HG03558 (cell line): ENCODE data around the gene RFK.
A peak's percentile ranks its signal among the peaks of the same experiment; 100 is the strongest.

ENCODE experiments used
- ATAC-seq: cut with Tn5 transposase; IDR thresholded peaks from one replicate; pipeline ENCODE4 v1.9.1; 2021; ENCODE audit warnings: moderate number of reproducible peaks; ENCODE audit not compliant: unreplicated experiment; ENCODE audit errors: extremely low read depth

The RFK gene

GRCh38 chr9:76413658-76414057, 19.4 kb upstream of the RFK start:
- no peak for ATAC-seq

DNA sequence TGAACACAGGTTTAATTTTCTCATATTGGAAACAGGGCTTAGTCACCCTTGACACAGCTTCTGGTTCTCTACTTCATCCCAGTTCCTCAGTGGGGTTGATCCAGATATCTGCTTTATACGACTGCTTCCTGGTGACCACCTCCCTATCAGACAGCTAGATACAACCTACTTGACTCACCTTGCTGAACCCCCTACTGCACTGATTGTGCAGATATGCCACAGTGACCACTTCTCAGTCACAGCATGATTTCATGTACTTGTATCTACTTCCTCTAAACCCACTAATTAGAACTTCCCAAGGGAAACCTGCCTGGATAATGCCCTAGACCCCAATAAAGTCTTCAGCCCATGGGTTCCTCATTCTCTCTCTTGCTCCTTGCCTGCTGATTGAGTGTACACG, 18.4 kb upstream of the RFK start:
- no peak for ATAC-seq

GRCh38 chr9:76405868-76406267, 11.6 kb upstream of the RFK start:
- ATAC-seq: no peak

DNA sequence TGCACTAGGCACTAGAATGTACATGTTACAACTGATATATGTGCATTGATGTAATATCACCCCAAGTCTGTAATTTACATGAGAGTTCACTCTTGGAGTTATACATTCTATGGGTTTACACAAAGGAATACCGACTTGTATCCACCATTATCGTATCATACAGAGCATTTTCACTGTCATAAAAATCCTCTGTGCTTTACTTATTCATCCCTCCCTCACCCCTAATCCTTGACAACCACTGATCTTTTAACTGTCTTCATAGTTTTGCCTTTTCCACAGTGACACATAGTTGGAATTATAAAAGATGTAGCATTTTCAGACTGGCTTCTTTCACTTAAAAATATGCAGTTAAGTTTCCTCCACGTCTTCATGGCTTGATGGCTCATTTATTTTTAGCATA, 11.1 kb upstream of the RFK start:
- ATAC-seq: no peak

DNA sequence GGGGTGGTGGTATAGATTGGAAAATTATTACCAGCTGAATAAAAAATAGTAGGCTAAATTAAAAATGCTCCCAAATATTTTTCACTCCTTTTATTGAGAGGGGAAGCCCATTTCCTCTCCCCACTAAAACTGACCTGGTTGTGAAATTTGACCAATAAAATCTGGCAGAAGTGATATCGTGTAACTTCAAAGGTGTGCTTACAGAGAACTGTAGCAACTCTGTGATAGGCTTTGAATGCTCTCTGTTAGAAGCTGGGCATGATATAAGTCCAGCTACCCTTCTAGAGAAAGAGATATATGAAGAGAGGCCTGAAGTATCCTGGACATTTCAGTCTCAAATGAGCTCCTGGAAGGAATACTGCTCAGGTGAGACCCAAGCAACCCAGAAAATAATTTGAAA, 10.2 kb upstream of the RFK start:
- no peak for ATAC-seq

DNA sequence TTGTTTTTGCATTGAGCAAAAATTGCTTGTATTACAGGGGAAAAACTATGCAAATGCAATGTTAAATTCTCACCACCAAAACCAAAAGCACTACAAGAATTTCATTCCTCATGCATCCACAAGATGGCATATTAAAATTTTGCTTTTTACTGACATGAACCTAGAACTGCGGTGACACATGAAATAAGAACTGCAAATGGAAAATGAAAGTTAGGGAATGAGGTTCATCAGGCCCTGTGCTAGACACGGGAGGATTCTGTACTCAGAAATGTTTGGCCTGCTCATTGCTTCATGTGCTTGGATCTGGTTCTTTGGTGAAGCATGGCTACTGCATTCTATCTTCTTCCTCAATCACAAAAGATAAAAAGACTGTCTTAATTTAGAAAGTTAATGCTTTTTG, 9.1 kb upstream of the RFK start:
- ATAC-seq: peak; percentile 79

GRCh38 chr9:76401580-76402354, 7.5 kb upstream of the RFK start:
- no peak for ATAC-seq

DNA sequence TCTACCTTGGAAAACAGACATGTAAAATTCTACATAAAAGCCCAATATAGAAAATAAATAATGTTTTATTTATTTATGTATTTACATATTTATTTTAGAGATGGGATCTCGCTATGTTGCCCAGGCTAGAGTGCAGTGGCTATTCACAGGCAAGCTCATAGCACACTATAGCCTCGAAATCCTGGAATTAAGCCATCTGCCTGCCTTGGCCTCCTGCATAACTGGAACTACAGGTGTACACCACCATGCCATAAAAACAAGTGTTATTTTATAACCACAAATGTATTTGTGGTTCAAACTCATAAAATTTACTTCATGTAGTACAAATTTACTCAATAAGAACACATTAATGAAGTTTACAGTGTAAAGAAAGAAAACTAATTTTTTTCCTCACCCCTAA, 7.0 kb upstream of the RFK start:
- ATAC-seq: no peak

DNA sequence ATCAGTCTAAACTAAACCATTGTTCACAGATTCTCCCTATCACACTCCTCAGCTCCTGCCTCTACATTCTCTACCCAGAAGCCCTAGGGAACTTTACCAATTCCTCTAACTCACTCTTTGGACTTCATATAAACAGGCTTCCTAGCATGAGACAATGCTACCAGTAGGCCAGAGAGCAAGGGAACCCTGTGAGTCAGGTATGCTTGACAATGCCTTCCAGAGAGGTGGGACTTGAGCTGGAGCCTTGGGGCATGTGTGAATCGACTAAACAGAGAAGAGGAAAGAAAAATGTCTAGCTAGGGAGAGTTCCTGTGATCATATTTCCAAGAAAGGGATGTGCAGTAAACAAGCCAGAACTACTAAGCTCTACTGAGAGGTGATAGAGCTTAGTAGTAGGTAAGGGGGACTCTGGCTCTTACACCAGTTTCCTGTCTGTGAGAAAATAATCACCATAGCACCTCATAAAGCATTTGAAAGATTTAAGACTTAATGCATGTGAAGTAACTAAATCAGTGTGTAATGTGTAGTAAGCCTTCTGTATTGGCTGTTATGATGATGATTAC, 6.4 kb upstream of the RFK start:
- ATAC-seq: no peak

DNA sequence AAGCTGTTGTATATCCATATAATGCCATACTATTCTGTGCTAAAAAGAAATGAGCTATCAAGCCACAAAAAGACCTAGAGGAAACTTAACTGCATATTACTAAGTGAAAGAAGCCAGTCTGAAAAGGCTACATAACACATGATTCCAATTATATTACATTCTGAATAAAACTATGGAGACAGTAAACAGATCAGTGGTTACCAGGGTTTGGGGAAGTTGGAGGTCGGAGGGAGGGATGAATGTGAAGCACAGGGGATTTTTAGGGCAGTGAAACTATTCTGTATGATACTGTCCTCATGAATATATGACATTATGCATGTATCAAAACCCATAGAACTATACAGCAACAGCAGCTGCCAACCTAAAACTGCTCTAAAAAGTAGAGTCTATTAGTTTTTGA, 5.6 kb upstream of the RFK start:
- ATAC-seq: no peak

DNA sequence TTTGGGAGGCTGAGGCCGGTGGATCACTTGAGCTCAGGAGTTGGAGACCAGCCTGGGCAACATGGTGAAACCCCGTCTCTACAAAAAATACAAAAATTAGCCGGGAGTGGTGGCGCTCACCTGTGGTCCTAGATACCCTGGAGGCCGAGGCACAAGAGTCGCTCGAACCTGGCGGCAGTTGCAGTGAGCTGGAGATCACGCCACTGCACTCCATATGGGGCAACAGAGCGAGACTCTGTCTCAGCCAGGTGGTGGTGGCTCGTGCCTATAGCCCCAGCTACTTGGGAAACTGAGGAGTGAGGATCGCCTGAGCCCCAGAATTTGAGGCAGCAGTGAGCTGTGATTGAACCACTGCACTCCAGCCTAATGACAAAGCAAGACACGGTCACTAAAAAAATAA, 2.4 kb upstream of the RFK start:
- no peak for ATAC-seq

GRCh38 chr9:76396144-76396543, 1.9 kb upstream of the RFK start:
- no peak for ATAC-seq

DNA sequence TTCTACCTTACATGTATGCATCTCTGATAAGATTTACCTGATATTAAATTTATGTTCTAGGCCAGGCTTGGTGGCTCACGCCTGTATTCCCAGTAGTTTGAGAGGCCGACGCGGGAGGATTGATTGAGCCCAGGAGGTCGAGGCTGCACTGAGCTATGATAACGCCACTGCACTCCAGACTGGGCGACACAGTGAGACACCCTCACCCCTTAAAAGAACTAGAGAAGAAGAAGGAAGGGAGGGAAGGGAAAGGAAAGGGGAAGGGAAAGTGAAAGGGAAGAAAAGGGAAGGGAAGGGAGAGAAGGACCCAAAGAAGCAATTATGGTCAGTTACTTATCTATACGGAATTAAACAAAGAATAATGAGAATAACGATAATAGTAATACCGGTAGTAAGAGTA, 1.2 kb upstream of the RFK start:
- no peak for ATAC-seq

DNA sequence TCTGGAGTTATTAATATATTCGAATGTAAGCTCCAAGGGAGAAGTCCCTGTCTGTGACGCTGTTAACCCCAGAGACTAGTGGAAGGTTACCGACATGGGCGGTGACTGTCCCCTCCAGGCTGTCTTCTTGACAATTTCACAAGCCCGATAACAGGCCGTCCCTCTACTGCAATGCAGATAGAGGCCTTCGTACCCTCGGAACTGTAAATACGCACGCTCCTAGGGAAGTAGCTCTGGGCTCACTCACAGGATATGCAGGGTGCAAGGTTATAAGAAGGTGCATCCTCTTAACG, 680 bp upstream of the RFK start:
- ATAC-seq: peak; percentile 39

DNA sequence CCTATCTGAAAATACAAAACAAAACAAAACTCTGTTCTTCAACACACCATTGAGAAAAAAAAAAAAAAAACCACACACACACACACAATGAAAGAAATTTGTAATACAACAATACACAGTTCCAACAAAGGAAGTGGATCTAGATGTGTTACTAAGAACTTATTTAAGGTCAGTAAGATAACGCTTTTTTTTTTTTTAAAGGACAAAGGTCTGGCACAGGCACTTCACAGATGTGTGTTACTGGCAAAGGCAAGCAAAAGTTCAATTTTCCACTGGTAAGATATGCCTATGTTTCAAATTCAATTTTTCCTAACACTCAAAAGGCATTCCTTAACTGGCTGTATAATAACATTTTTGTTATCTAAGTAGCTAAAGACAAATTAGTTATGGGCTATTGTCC, 3.6 kb downstream of the RFK start:
- no peak for ATAC-seq

GRCh38 chr9:76379494-76379893, 14.7 kb downstream of the RFK start:
- no peak for ATAC-seq

DNA sequence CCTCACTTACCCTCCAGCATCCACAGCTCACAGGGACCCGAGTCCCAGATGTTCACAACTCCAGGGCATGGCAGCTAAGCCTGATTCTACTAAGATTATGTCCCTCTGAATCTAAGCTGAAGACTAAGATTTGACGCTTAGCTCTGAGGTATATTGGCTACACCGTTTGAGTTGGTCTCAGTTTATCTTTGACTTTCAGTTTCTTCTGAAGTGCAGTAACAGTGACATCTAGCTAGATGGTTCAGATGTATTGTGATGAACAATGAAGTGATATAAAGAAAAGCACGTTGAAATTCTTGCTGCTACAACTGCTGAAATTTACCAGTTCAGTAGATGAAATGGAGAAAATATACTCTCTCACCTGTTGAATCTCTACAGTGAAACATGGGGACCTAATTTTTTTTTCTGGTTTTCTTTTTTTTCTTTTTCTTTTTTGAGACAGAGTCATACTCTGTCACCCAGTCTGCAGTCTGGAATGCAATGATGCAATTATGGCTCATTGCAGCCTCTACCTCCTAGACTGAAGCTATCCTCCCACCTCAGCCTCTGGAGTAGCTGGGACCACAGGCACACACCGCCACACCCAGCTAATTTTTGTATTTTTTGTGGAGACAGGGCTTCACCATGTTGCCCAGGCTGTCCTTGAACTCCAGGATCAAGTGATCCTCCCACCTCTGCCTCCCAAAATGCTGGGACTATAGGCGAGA, 15.7 kb downstream of the RFK start:
- no peak for ATAC-seq

GRCh38 chr9:76377791-76378190, 16.4 kb downstream of the RFK start:
- no peak for ATAC-seq

- ATAC-seq: no peak
Measured at GRCh38 chr9:76374783-76375559, 19.3 kb downstream of the RFK start.

GRCh38 chr9:76373784-76374474, 20.3 kb downstream of the RFK start:
- ATAC-seq: no peak
